Esophagus (tissue), 2 donors: ENCODE measurements around the gene KIR2DL1. TPM values are rescaled to one million over a fixed set of nuclear protein-coding genes. Genes with fewer than 3 reads are reported as not detected.
"Not testable (repeated sequence)": the region's sequence is repeated elsewhere in the genome, so short reads cannot be mapped to it uniquely, and the experiment has no call there.

Experiments
- H3K27ac ChIP-seq, 2 donors: one replicate each; pipeline ENCODE4 v1.5.1; 2013; ENCODE audit warnings: low read depth in 2 of 2, mild to moderate bottlenecking in 2 of 2, inconsistent platforms in 1 of 2, low read length in 1 of 2, moderate library complexity in 1 of 2
- H3K27me3 ChIP-seq, 2 donors: one replicate each; pipeline ENCODE4 v1.6.1; 2013; ENCODE audit warnings: low read length in 2 of 2, control low read depth in 1 of 2, mild to moderate bottlenecking in 1 of 2; ENCODE audit not compliant: insufficient read depth in 2 of 2, control insufficient read depth in 1 of 2
- H3K36me3 ChIP-seq, 2 donors: one replicate each; pipeline ENCODE4 v1.6.1; 2013; ENCODE audit warnings: low read length in 1 of 2; ENCODE audit not compliant: control insufficient read depth in 2 of 2, insufficient read depth in 2 of 2
- H3K4me1 ChIP-seq, 2 donors: one replicate each; pipeline ENCODE4 v1.6.1; 2013; ENCODE audit warnings: low read length in 1 of 2; ENCODE audit not compliant: control insufficient read depth in 2 of 2, insufficient read depth in 2 of 2
- H3K4me3 ChIP-seq, 2 donors: one replicate each; pipeline ENCODE4 v1.5.1; 2013; ENCODE audit warnings: low read length in 2 of 2, mild to moderate bottlenecking in 2 of 2, low read depth in 1 of 2, moderate library complexity in 1 of 2
- H3K9me3 ChIP-seq, 2 donors: one replicate each; pipeline ENCODE4 v1.6.1; 2013; ENCODE audit warnings: mild to moderate bottlenecking in 2 of 2, low read depth in 1 of 2, low read length in 1 of 2, moderate library complexity in 1 of 2; ENCODE audit not compliant: control insufficient read depth in 2 of 2, insufficient read depth in 1 of 2
- WGBS, 2 donors: extraction: QIAGEN DNeasy Blood & Tissue Kit; methylation state at CpG; one replicate each; pipeline ENCODE4 v1.1.7; 2013; 5-methylcytosine and 5-hydroxymethylcytosine counted together
- polyA plus RNA-seq, 2 donors: library from polyadenylated mRNA; stranded (reverse); fragments of 200-250 nt; gene quantifications; one replicate each; pipeline ENCODE4 v1.2.3, GENCODE V29; 2013
- donor health status: healthy with polysubstance abuse.
- donor health status: Bipolar disorder and iron deficiency.

The KIR2DL1 gene
- polyA plus RNA-seq, 2 donors, result not detected

- H3K27ac ChIP-seq, H3K9me3 ChIP-seq, H3K27me3 ChIP-seq, H3K4me1 ChIP-seq, H3K4me3 ChIP-seq, H3K36me3 ChIP-seq: not testable (repeated sequence)
- WGBS, 2 donors, result 78 to 80% methylated on average over 6 of the region's 6 CpGs
Observed at GRCh38 chr19:54788154-54788553, 18.6 kb downstream of the KIR2DL1 start.

- Histone ChIP-seq H3K36me3 (no peaks in the 10 kb centered on the region), H3K4me1 (no peaks in the 10 kb centered on the region), H3K4me3 (no peak overlapping the region), H3K27ac (no peak overlapping the region), H3K27me3 (no peaks in the 10 kb centered on the region), H3K9me3 (peaks cover 0 to 3% of the 10 kb centered on the region in 2 donors)
- 52 to 64% methylated on average over 5 of the region's 5 CpGs for whole genome bisulfite sequencing, 2 donors
Observed at GRCh38 chr19:54790711-54791110, 21.1 kb downstream of the KIR2DL1 start.

GRCh38 chr19:54791476-54791875 lies 21.9 kb downstream of the KIR2DL1 start:
- Histone ChIP-seq H3K4me3 (no peak overlapping the region), H3K36me3 (no peaks in the 10 kb centered on the region), H3K27me3 (no peaks in the 10 kb centered on the region), H3K9me3 (no peaks in the 10 kb centered on the region), H3K4me1 (no peaks in the 10 kb centered on the region), H3K27ac (no peak overlapping the region)
- WGBS, 2 donors, result 77 to 84% methylated on average over 6 of the region's 6 CpGs

- Histone ChIP-seq H3K4me3 (no peak overlapping the region), H3K4me1 (no peaks in the 10 kb centered on the region), H3K27me3 (no peaks in the 10 kb centered on the region), H3K9me3 (no peaks in the 10 kb centered on the region), H3K27ac (no peak overlapping the region), H3K36me3 (no peaks in the 10 kb centered on the region)
- 48 to 53% methylated on average over 8 of the region's 8 CpGs for WGBS, 2 donors
Observed at GRCh38 chr19:54792814-54793213, 23.2 kb downstream of the KIR2DL1 start.

GRCh38 chr19:54795758-54796157 lies 26.2 kb downstream of the KIR2DL1 start:
- H3K36me3 ChIP-seq, result no peaks in the 10 kb centered on the region
- H3K27ac ChIP-seq, result no peak overlapping the region
- H3K9me3 ChIP-seq, result no peaks in the 10 kb centered on the region
- WGBS, 2 donors, result 38 to 59% methylated on average over 1 of the region's 1 CpG
- H3K4me3 ChIP-seq, result no peak overlapping the region
- no peaks in the 10 kb centered on the region for H3K27me3 ChIP-seq
- H3K4me1 ChIP-seq, result no peaks in the 10 kb centered on the region

GRCh38 chr19:54803410-54803809 lies 33.8 kb downstream of the KIR2DL1 start, which contains the start of gene KIR2DL4:
TSS of gene KIR2DL4 (plus strand) at chr19:54803610. CDS start at chr19:54803652, 42 bp downstream.
- WGBS, 2 donors, result 76 to 85% methylated on average over 10 of the region's 10 CpGs
- Histone ChIP-seq H3K4me3 (no peak within 1 kb of the TSS), H3K9me3 (peaks cover 0 to 15% of the 10 kb centered on the region in 2 donors), H3K36me3 (no peaks in the 10 kb centered on the region), H3K27me3 (no peaks in the 10 kb centered on the region), H3K27ac (no peak within 1 kb of the TSS), H3K4me1 (no peaks in the 10 kb centered on the region)

- H3K27ac ChIP-seq, result no peak overlapping the region
- WGBS, 2 donors, result 57 to 61% methylated on average over 5 of the region's 5 CpGs
- H3K27me3 ChIP-seq, result no peaks in the 10 kb centered on the region
- no peak overlapping the region for H3K4me3 ChIP-seq
- peaks cover 0 to 15% of the 10 kb centered on the region in 2 donors for H3K9me3 ChIP-seq
- H3K4me1 ChIP-seq, result no peaks in the 10 kb centered on the region
- no peaks in the 10 kb centered on the region for H3K36me3 ChIP-seq
Observed at GRCh38 chr19:54804101-54804500, 34.5 kb downstream of the KIR2DL1 start.

GRCh38 chr19:54804571-54804970 lies 35.0 kb downstream of the KIR2DL1 start:
- Histone ChIP-seq H3K27ac (no peak overlapping the region), H3K4me1 (no peaks in the 10 kb centered on the region), H3K9me3 (peaks cover 0 to 17% of the 10 kb centered on the region in 2 donors), H3K36me3 (no peaks in the 10 kb centered on the region), H3K4me3 (no peak overlapping the region), H3K27me3 (no peaks in the 10 kb centered on the region)
- WGBS, 2 donors, result 87 to 89% methylated on average over 10 of the region's 10 CpGs

- Histone ChIP-seq H3K9me3 (peaks cover 0 to 17% of the 10 kb centered on the region in 2 donors), H3K27ac (no peak overlapping the region), H3K27me3 (no peaks in the 10 kb centered on the region), H3K36me3 (no peaks in the 10 kb centered on the region), H3K4me1 (no peaks in the 10 kb centered on the region), H3K4me3 (no peak overlapping the region)
- 80 to 90% methylated on average over 14 of the region's 14 CpGs for WGBS, 2 donors
Observed at GRCh38 chr19:54805665-54806515, 36.3 kb downstream of the KIR2DL1 start.

GRCh38 chr19:54806516-54806838 lies 36.9 kb downstream of the KIR2DL1 start:
- no peaks in the 10 kb centered on the region for H3K27me3 ChIP-seq
- no peak overlapping the region for H3K4me3 ChIP-seq
- no peaks in the 10 kb centered on the region for H3K36me3 ChIP-seq
- WGBS, 2 donors, result 59 to 77% methylated on average over 2 of the region's 2 CpGs
- no peak overlapping the region for H3K27ac ChIP-seq
- H3K4me1 ChIP-seq, result no peaks in the 10 kb centered on the region
- H3K9me3 ChIP-seq, result peaks cover 0 to 17% of the 10 kb centered on the region in 2 donors
